HEK293 (cell line): ENCODE measurements around the gene EME1.

Experiments
- CTCF ChIA-PET: fragments of 350-600 bp; formaldehyde crosslinking; extraction: SDS; loops from one replicate; lab custom pipeline; 2021; ENCODE audit warnings: antibody characterized with exemption; lab: Yijun Ruan, JAX
- POLR2A ChIA-PET: fragments of 300-600 bp; formaldehyde crosslinking; extraction: SDS; loops from one replicate; lab custom pipeline; 2020; ENCODE audit warnings: antibody characterized with exemption, inconsistent platforms; lab: Yijun Ruan, JAX
- H3K27ac ChIP-seq: fragments of 200-500 bp; sonication (Bioruptor generic); 2 replicates; pipeline ENCODE4 v1.5.1; 2014; ENCODE audit warnings: low read depth, low read length, control low read depth, inconsistent platforms; ENCODE audit errors: extremely low read depth
- H3K36me3 ChIP-seq, 2 experiments: fragments of 200-500 bp in 1 of 2; sonication (Bioruptor generic) in 1 of 2; 1 replicate in 1 of 2; 2 replicates in 1 of 2; pipeline ENCODE4 v1.5.1; 2014 to 2017; ENCODE audit warnings: inconsistent platforms in 2 of 2, low read length in 2 of 2; ENCODE audit not compliant: control insufficient read depth in 2 of 2, insufficient read depth in 1 of 2
- H3K4me1 ChIP-seq: fragments of 200-500 bp; sonication (Bioruptor generic); 2 replicates; pipeline ENCODE4 v1.5.1; 2014; ENCODE audit warnings: mild to moderate bottlenecking, low read length, inconsistent platforms; ENCODE audit not compliant: control insufficient read depth, insufficient read depth
- H3K4me3 ChIP-seq: 2 replicates; pipeline ENCODE4 v1.5.1; 2011; ENCODE audit warnings: low read depth, mild to moderate bottlenecking, control low read depth, low read length, moderate library complexity
- H3K9me3 ChIP-seq: fragments of 200-500 bp; sonication (Bioruptor generic); 2 replicates; pipeline ENCODE4 v1.5.1; 2014; ENCODE audit warnings: low read depth, low read length, inconsistent platforms; ENCODE audit not compliant: control insufficient read depth, insufficient read depth
- GLI2 ChIP-seq: fragments of 450-650 bp; formaldehyde crosslinking; IDR thresholded peaks from 2 replicates; pipeline ENCODE4; 2017; ENCODE audit warnings: missing biosample characterization, missing genetic modification characterization, low read depth, borderline replicate concordance
- GLI4 ChIP-seq: fragments of 450-650 bp; formaldehyde crosslinking; IDR thresholded peaks from 2 replicates; pipeline ENCODE4 v1.5.1; 2016; ENCODE audit warnings: missing biosample characterization, missing genetic modification characterization
- KLF7 ChIP-seq: fragments of 450-650 bp; formaldehyde crosslinking; IDR thresholded peaks from 2 replicates; pipeline ENCODE4 v1.5.1; 2016; ENCODE audit warnings: missing biosample characterization, missing genetic modification characterization, borderline replicate concordance
- KLF9 ChIP-seq: fragments of 450-650 bp; formaldehyde crosslinking; IDR thresholded peaks from 2 replicates; pipeline ENCODE4 v1.5.1; 2016; ENCODE audit warnings: missing biosample characterization, missing genetic modification characterization, low read depth
- SCRT2 ChIP-seq: fragments of 450-650 bp; formaldehyde crosslinking; IDR thresholded peaks from 2 replicates; pipeline ENCODE4 v1.5.1; 2016; ENCODE audit warnings: missing biosample characterization, missing genetic modification characterization
- SP3 ChIP-seq: fragments of 450-650 bp; formaldehyde crosslinking; IDR thresholded peaks from 2 replicates; pipeline ENCODE4 v1.5.1; 2016; ENCODE audit warnings: missing biosample characterization, missing genetic modification characterization
- YY2 ChIP-seq: fragments of 450-650 bp; formaldehyde crosslinking; IDR thresholded peaks from 2 replicates; pipeline ENCODE4 v1.5.1; 2016; ENCODE audit warnings: missing biosample characterization, missing genetic modification characterization
- ZBTB26 ChIP-seq: fragments of 450-650 bp; formaldehyde crosslinking; optimal IDR thresholded peaks from 2 replicates; pipeline ENCODE3; 2016; ENCODE audit warnings: missing biosample characterization, mild to moderate bottlenecking, missing genetic modification characterization
- ZNF239 ChIP-seq: fragments of 450-650 bp; formaldehyde crosslinking; IDR thresholded peaks from 2 replicates; pipeline ENCODE4 v1.5.1; 2016; ENCODE audit warnings: missing biosample characterization, missing genetic modification characterization
- ZNF248 ChIP-seq: fragments of 450-650 bp; formaldehyde crosslinking; IDR thresholded peaks from 2 replicates; pipeline ENCODE4 v1.5.1; 2017; ENCODE audit warnings: missing biosample characterization, missing genetic modification characterization
- ZNF324 ChIP-seq: fragments of 450-650 bp; formaldehyde crosslinking; IDR thresholded peaks from 2 replicates; pipeline ENCODE4 v1.5.1; 2016; ENCODE audit warnings: missing biosample characterization, missing genetic modification characterization
- ZNF510 ChIP-seq: fragments of 450-650 bp; formaldehyde crosslinking; IDR thresholded peaks from 2 replicates; pipeline ENCODE4 v1.5.1; 2018; ENCODE audit warnings: mild to moderate bottlenecking, missing genetic modification characterization, missing biosample characterization; ENCODE audit not compliant: insufficient replicate concordance
- ZNF558 ChIP-seq: fragments of 450-650 bp; formaldehyde crosslinking; IDR thresholded peaks from 2 replicates; pipeline ENCODE4 v1.5.1; 2016; ENCODE audit warnings: missing biosample characterization, missing genetic modification characterization
- ZNF571 ChIP-seq: fragments of 450-650 bp; formaldehyde crosslinking; IDR thresholded peaks from 2 replicates; pipeline ENCODE4 v1.5.0; 2017; ENCODE audit warnings: missing biosample characterization, missing genetic modification characterization
- ZNF629 ChIP-seq: fragments of 450-650 bp; formaldehyde crosslinking; IDR thresholded peaks from 2 replicates; pipeline ENCODE4 v1.5.1; 2017; ENCODE audit warnings: missing biosample characterization, missing genetic modification characterization
- ZNF692 ChIP-seq: fragments of 450-650 bp; formaldehyde crosslinking; IDR thresholded peaks from 2 replicates; pipeline ENCODE4 v1.5.1; 2016; ENCODE audit warnings: missing biosample characterization, missing genetic modification characterization
- ZNF776 ChIP-seq: fragments of 450-650 bp; formaldehyde crosslinking; IDR thresholded peaks from 2 replicates; pipeline ENCODE4 v1.5.0; 2017; ENCODE audit warnings: missing biosample characterization, missing genetic modification characterization, borderline replicate concordance
- ZNF837 ChIP-seq: fragments of 450-650 bp; formaldehyde crosslinking; IDR thresholded peaks from 2 replicates; pipeline ENCODE4 v1.5.1; 2016; ENCODE audit warnings: missing biosample characterization, missing genetic modification characterization
- ZSCAN23 ChIP-seq: fragments of 450-650 bp; formaldehyde crosslinking; IDR thresholded peaks from 2 replicates; pipeline ENCODE4 v1.5.1; 2016; ENCODE audit warnings: missing biosample characterization, missing genetic modification characterization
- TF ChIP-seq, protein P1 (sequence below): fragments of 450-650 bp; formaldehyde crosslinking; IDR thresholded peaks from 2 replicates; pipeline ENCODE4 v1.5.1; 2016; ENCODE audit warnings: missing biosample characterization, missing genetic modification characterization
- TF ChIP-seq, protein P2 (sequence below): fragments of 450-650 bp; formaldehyde crosslinking; IDR thresholded peaks from 2 replicates; pipeline ENCODE4 v1.5.1; 2016; ENCODE audit warnings: missing biosample characterization, missing genetic modification characterization, low read depth
- TF ChIP-seq, protein P3 (sequence below): fragments of 450-650 bp; formaldehyde crosslinking; IDR thresholded peaks from 2 replicates; pipeline ENCODE4 v1.5.1; 2017; ENCODE audit warnings: missing biosample characterization, mild to moderate bottlenecking, missing genetic modification characterization, moderate library complexity

Gene EME1

DNA sequence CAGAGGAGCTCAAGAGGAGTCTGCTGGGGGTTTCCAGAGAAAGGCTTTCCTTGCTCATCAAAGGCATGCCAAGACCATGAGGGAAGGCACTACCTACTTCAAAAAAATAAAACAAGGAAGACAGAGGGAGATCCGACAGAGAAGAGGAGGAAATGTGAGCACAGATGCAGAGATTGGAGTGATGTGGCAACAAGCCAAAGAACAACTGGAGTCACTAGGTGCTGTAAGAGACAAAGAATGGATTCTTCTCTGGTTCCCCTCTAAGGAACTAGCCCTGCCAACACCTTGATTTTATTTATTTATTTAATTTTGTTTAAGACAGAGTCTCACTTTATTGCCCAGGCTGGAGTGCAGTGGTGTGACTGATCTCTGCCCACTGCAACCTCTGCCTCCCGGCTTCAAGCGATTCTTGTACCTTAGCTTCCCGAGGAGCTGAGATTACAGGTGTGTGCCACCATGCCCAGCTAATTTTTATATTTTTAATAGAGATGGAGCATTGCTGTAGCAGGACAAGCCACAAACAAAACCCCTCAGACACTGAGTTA, 39.2 kb downstream of the EME1 start:
- Histone ChIP-seq H3K27ac (no peak overlapping the region), H3K36me3 (no peaks in the 10 kb centered on the region), H3K4me1 (no peaks in the 10 kb centered on the region), H3K9me3 (no peaks in the 10 kb centered on the region), H3K4me3 (no peak overlapping the region)
- ChIA-PET POLR2A (interaction anchor here (2.5 kb wide), 1 partner anchor 15 kb away, joined by 8 read pairs; the partner anchor contains the start of gene LRRC59), CTCF (interaction anchor here (5.6 kb wide), 1 partner anchor 15 kb away, joined by 36 read pairs; the partner anchor contains the start of gene LRRC59)
- TF ChIP-seq ZNF248 (no peak), ZNF324 (no peak), GLI4 (tag by site-specific recombination) (no peak), KLF7 (tag by site-specific recombination) (no peak), ZBTB26 (tag by site-specific recombination) (no peak), YY2 (tag by site-specific recombination) (no peak), ZNF558 (tag by site-specific recombination) (no peak), ZSCAN23 (no peak), KLF9 (tag by site-specific recombination) (no peak), ZNF692 (tag by site-specific recombination) (no peak), ZNF510 (tag by site-specific recombination) (no peak), ZNF776 (no peak)
- TF ChIP-seq, protein P1, sequence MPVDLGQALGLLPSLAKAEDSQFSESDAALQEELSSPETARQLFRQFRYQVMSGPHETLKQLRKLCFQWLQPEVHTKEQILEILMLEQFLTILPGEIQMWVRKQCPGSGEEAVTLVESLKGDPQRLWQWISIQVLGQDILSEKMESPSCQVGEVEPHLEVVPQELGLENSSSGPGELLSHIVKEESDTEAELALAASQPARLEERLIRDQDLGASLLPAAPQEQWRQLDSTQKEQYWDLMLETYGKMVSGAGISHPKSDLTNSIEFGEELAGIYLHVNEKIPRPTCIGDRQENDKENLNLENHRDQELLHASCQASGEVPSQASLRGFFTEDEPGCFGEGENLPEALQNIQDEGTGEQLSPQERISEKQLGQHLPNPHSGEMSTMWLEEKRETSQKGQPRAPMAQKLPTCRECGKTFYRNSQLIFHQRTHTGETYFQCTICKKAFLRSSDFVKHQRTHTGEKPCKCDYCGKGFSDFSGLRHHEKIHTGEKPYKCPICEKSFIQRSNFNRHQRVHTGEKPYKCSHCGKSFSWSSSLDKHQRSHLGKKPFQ (tag by site-specific recombination): no peak
- TF ChIP-seq, protein P2, sequence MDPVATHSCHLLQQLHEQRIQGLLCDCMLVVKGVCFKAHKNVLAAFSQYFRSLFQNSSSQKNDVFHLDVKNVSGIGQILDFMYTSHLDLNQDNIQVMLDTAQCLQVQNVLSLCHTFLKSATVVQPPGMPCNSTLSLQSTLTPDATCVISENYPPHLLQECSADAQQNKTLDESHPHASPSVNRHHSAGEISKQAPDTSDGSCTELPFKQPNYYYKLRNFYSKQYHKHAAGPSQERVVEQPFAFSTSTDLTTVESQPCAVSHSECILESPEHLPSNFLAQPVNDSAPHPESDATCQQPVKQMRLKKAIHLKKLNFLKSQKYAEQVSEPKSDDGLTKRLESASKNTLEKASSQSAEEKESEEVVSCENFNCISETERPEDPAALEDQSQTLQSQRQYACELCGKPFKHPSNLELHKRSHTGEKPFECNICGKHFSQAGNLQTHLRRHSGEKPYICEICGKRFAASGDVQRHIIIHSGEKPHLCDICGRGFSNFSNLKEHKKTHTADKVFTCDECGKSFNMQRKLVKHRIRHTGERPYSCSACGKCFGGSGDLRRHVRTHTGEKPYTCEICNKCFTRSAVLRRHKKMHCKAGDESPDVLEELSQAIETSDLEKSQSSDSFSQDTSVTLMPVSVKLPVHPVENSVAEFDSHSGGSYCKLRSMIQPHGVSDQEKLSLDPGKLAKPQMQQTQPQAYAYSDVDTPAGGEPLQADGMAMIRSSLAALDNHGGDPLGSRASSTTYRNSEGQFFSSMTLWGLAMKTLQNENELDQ (tag by site-specific recombination): no peak

GRCh38 chr17:50414808-50415207, 41.8 kb downstream of the EME1 start:
- H3K9me3 ChIP-seq: no peaks in the 10 kb centered on the region
- ChIA-PET CTCF (interaction anchor here (5.6 kb wide), 1 partner anchor 17 kb away, joined by 36 read pairs; the partner anchor contains the start of gene LRRC59), POLR2A (interaction anchor here (0.9 kb wide), 1 partner anchor 11 kb away, joined by 3 read pairs; the partner anchor contains the start of gene ACSF2)
- no peak overlapping the region for H3K27ac ChIP-seq
- no peaks in the 10 kb centered on the region for H3K4me1 ChIP-seq
- no peaks in the 10 kb centered on the region for H3K36me3 ChIP-seq
- no peak overlapping the region for H3K4me3 ChIP-seq
- TF ChIP-seq ZNF571: no peak
- TF ChIP-seq SP3: no peak
- no peak for TF ChIP-seq GLI2 (tag by site-specific recombination)
- TF ChIP-seq, protein P3, sequence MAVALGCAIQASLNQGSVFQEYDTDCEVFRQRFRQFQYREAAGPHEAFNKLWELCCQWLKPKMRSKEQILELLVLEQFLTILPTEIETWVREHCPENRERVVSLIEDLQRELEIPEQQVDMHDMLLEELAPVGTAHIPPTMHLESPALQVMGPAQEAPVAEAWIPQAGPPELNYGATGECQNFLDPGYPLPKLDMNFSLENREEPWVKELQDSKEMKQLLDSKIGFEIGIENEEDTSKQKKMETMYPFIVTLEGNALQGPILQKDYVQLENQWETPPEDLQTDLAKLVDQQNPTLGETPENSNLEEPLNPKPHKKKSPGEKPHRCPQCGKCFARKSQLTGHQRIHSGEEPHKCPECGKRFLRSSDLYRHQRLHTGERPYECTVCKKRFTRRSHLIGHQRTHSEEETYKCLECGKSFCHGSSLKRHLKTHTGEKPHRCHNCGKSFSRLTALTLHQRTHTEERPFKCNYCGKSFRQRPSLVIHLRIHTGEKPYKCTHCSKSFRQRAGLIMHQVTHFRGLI (tag by site-specific recombination): no peak
- TF ChIP-seq ZNF629 (tag by site-specific recombination): no peak
- no peak for TF ChIP-seq ZNF239 (tag by site-specific recombination)
- TF ChIP-seq ZNF837: no peak
- TF ChIP-seq SCRT2 (tag by site-specific recombination): no peak
- TF ChIP-seq, all 188 proteins: peak for 0
